Panc1 (cell line): ENCODE results near the gene PC. TPM values are rescaled to one million over a fixed set of nuclear protein-coding genes. Genes with fewer than 3 reads are reported as not detected.

Source experiments
- ATAC-seq: fragments of 200-7000 bp; cut with Tn5 transposase; 2 replicates; pipeline ENCODE4 v1.9.1; 2020; ENCODE audit warnings: mild to moderate bottlenecking, moderate library complexity
- BruUV-seq: library from RNA; stranded (reverse); fragments of 400-500 nt; replicated peaks from 2 replicates; lab custom pipeline; 2021; lab: Mats Ljungman, UMichigan
- CTCF ChIA-PET: fragments of 300-600 bp; sonication (Branson Sonifier 250); formaldehyde crosslinking; loops from one replicate; lab custom pipeline; 2022; ENCODE audit warnings: antibody characterized with exemption; lab: Charles Lee
- POLR2A ChIA-PET: fragments of 300-600 bp; sonication (Branson Sonifier 250); formaldehyde crosslinking; loops from one replicate; lab custom pipeline; 2022; ENCODE audit warnings: antibody characterized with exemption; lab: Charles Lee
- DNase-seq: peaks from one replicate; pipeline ENCODE4 v3.0.0-alpha.2; 2010; ENCODE audit warnings: low read depth, low spot score
- H3K27ac ChIP-seq: 2 replicates; pipeline ENCODE4 v1.5.1; 2011; ENCODE audit warnings: mild to moderate bottlenecking, low read length, inconsistent platforms
- H3K27me3 ChIP-seq: fragments of 200-500 bp; sonication (Bioruptor generic); 2 replicates; pipeline ENCODE4 v1.6.0; 2014; ENCODE audit warnings: low read length, inconsistent platforms; ENCODE audit not compliant: control insufficient read depth, insufficient read depth
- H3K36me3 ChIP-seq: fragments of 200-500 bp; sonication (Bioruptor generic); 2 replicates; pipeline ENCODE4 v1.5.1; 2014; ENCODE audit warnings: inconsistent platforms, mild to moderate bottlenecking, low read length, moderate library complexity; ENCODE audit not compliant: control insufficient read depth, insufficient read depth
- H3K4me1 ChIP-seq: 2 replicates; pipeline ENCODE4 v1.5.1; 2011; ENCODE audit warnings: inconsistent platforms, mild to moderate bottlenecking, low read length, moderate library complexity; ENCODE audit not compliant: control insufficient read depth, insufficient read depth
- H3K4me3 ChIP-seq, 2 experiments: 2 replicates each; pipeline ENCODE4 v1.5.1; 2011 to 2012; ENCODE audit warnings: low read depth in 2 of 2, low read length in 2 of 2, mild to moderate bottlenecking in 2 of 2, inconsistent platforms in 1 of 2, moderate library complexity in 1 of 2
- H3K9me3 ChIP-seq: fragments of 200-500 bp; sonication (Bioruptor generic); 2 replicates; pipeline ENCODE4 v1.5.1; 2014; ENCODE audit warnings: low read depth, mild to moderate bottlenecking, inconsistent platforms, low read length, moderate library complexity; ENCODE audit not compliant: control insufficient read depth, insufficient read depth
- POLR2AphosphoS5 ChIP-seq: IDR thresholded peaks from 2 replicates; pipeline ENCODE4 v1.6.1; 2012; ENCODE audit warnings: mild to moderate bottlenecking, low read depth, low read length, moderate library complexity
- REST ChIP-seq, 2 experiments: IDR thresholded peaks; 2 replicates each; pipeline ENCODE4 v1.6.1; 2011 to 2012; ENCODE audit warnings: low read depth in 2 of 2, control low read depth in 1 of 2, low read length in 1 of 2, mild to moderate bottlenecking in 1 of 2, moderate library complexity in 1 of 2; ENCODE audit not compliant: insufficient read depth in 1 of 2
- SIN3A ChIP-seq: IDR thresholded peaks from 2 replicates; pipeline ENCODE4 v1.6.1; 2012; ENCODE audit warnings: low read depth, mild to moderate bottlenecking, low read length, moderate library complexity, borderline replicate concordance; ENCODE audit not compliant: insufficient read depth
- TCF7L2 ChIP-seq: IDR thresholded peaks from 2 replicates; pipeline ENCODE4 v1.6.1; 2011; ENCODE audit warnings: mild to moderate bottlenecking, low read depth, low read length, inconsistent platforms
- in situ Hi-C: cut with HindIII; loops from 2 replicates; pipeline ENCODE4 v1.10.0; 2016; ENCODE audit warnings: low sequenced_read_pairs, low pct_unique_long_range_greater_than_20kb
- intact Hi-C: fragments of 100-400 bp; cut with micrococcal nuclease; formaldehyde crosslinking; loops from one replicate; pipeline ENCODE4 v1.10.0; 2022; ENCODE audit not compliant: unreplicated experiment
- total RNA-seq: library from RNA; stranded (reverse); gene quantifications from one replicate; pipeline ENCODE4 v1.2.1, GENCODE V29; 2021; ENCODE audit not compliant: unreplicated experiment
- TF ChIP-seq, protein P1 (sequence below): fragments of 450-650 bp; IDR thresholded peaks from 2 replicates; pipeline ENCODE4 v1.5.1; 2017; ENCODE audit warnings: mild to moderate bottlenecking

The PC gene
- total RNA-seq, 1 experiment from 2014 or later: 12.8 TPM

DNA sequence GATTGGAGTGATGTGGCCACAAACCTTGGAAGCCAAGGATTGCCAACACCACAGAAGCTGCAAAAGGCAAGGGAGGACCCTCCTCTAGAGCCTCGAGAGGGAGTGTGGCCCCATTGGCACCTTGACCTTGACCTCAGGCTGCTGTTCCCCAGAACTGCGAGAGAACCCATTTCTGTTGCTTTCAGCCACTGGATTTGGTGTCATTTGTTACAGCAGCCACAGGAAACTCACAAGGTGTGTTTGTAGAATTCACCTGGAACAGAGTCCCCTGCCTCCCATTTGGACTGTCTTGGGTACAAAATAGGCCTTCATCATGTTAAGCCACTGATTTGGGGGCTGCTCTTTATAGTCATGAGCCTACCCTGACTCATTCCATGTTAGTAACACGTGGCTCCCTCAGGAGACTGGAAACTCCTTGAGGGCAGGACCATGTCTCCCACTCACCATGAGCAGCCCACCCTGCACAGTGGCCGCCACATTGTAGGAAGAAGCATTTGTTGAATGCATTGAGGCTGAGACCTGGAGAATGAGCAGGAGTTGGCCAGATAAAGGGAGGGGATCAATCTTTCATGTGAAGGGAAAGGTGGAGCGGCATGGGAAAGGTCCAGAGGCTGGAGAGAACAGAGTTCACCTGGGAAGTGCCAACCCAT, 25.2 kb upstream of the PC start:
- no peak overlapping the region for H3K4me3 ChIP-seq

DNA sequence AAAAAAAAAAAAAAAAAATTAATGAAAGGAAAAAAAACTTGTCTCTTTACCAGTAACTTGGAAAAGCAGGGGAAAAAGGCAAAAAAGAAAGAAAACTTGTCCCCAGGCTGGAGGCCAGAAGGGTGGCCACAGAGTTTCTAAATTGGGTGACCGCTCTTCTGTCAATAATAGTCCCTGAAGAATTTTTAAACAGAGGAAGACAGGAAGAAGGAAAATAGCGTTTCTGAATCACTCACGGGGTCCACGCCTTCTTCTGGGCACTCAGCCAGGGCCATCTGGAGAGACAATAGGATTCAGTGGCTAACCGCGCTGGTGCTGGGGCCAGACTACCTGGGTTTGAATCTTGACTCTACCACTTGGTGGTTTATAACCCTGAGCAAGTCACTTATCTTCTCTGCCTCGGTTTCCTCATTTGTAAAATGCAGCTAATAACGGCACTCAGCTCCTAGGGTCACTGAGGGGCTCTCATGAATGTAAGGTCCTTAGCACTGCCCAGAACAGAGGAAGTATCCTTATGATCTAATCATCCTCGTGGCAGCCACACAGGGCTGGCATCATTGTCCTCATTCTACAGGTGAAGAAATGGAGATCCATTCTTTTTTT, 23.9 kb upstream of the PC start:
- in situ Hi-C loops: no loop called here
- Histone ChIP-seq H3K4me3 (no peak overlapping the region), H3K27me3 (no peaks in the 10 kb centered on the region), H3K36me3 (no peaks in the 10 kb centered on the region), H3K27ac (no peak overlapping the region), H3K4me1 (peaks cover 8% of the 10 kb centered on the region), H3K9me3 (no peaks in the 10 kb centered on the region; the same call in 1 of the 2 replicates)
- DNase-seq (peak; percentile 84), ATAC-seq (peak; percentile 78)
- ChIA-PET POLR2A (interaction anchor here (0.7 kb wide), 1 partner anchor 10 kb away, joined by 3 read pairs; no protein-coding TSS in a partner anchor), CTCF (interaction anchor here (0.6 kb wide), 1 partner anchor 502 kb away, joined by 6 read pairs; no protein-coding TSS in a partner anchor)
- intact Hi-C loops: no loop called here
- BruUV-seq: no TSS peak
- TF ChIP-seq POLR2AphosphoS5: no peak
- TF ChIP-seq TCF7L2: no peak
- no peak for TF ChIP-seq REST (IDR thresholded peaks at IDR 0.05; ENCODE audit: insufficient read depth in 1 of 2, low read depth in 2 of 2, low read length in 1 of 2)
- TF ChIP-seq, protein P1, sequence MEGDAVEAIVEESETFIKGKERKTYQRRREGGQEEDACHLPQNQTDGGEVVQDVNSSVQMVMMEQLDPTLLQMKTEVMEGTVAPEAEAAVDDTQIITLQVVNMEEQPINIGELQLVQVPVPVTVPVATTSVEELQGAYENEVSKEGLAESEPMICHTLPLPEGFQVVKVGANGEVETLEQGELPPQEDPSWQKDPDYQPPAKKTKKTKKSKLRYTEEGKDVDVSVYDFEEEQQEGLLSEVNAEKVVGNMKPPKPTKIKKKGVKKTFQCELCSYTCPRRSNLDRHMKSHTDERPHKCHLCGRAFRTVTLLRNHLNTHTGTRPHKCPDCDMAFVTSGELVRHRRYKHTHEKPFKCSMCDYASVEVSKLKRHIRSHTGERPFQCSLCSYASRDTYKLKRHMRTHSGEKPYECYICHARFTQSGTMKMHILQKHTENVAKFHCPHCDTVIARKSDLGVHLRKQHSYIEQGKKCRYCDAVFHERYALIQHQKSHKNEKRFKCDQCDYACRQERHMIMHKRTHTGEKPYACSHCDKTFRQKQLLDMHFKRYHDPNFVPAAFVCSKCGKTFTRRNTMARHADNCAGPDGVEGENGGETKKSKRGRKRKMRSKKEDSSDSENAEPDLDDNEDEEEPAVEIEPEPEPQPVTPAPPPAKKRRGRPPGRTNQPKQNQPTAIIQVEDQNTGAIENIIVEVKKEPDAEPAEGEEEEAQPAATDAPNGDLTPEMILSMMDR: no peak
- no peak for TF ChIP-seq SIN3A

More for the DNA sequence above, 25.2 kb upstream of the PC start:
- ATAC-seq (no peak), DNase-seq (no peak)
- Histone ChIP-seq H3K27me3 (no peaks in the 10 kb centered on the region), H3K4me1 (peaks cover 8% of the 10 kb centered on the region), H3K36me3 (no peaks in the 10 kb centered on the region), H3K27ac (no peak overlapping the region), H3K9me3 (no peaks in the 10 kb centered on the region; the same call in 1 of the 2 replicates)
- TF ChIP-seq SIN3A (no peak), REST (IDR thresholded peaks at IDR 0.05; ENCODE audit: insufficient read depth in 1 of 2, low read depth in 2 of 2, low read length in 1 of 2) (no peak), TCF7L2 (no peak), POLR2AphosphoS5 (no peak)
- TF ChIP-seq, protein P1: no peak
- in situ Hi-C loops (no loop called here), intact Hi-C loops (no loop called here)
- no TSS peak for BruUV-seq
- CTCF ChIA-PET: no interaction called here
- POLR2A ChIA-PET: no interaction called here
